Endothelial cell of umbilical vein (primary cell): ENCODE measurements around the gene DAB2.

Experiments
- EZH2 ChIP-seq: IDR thresholded peaks from 2 replicates; pipeline ENCODE4 v1.6.1; 2012; ENCODE audit warnings: borderline replicate concordance, low read depth, mild to moderate bottlenecking, moderate library complexity, low read length, inconsistent platforms; ENCODE audit not compliant: severe bottlenecking
- MYC ChIP-seq: IDR thresholded peaks from one replicate; pipeline ENCODE4 v1.6.1; 2011; ENCODE audit warnings: mild to moderate bottlenecking, low read depth, low read length
- POLR2A ChIP-seq: IDR thresholded peaks from 2 replicates; pipeline ENCODE4 v1.6.1; 2012; ENCODE audit warnings: low read depth, mild to moderate bottlenecking, control low read depth, low read length
- POLR2AphosphoS5 ChIP-seq: IDR thresholded peaks from 2 replicates; pipeline ENCODE4 v1.6.1; 2012; ENCODE audit warnings: low read depth, mild to moderate bottlenecking, control low read depth, low read length, moderate library complexity; ENCODE audit not compliant: insufficient read depth
- TF ChIP-seq, protein P1 (sequence below), 2 donors: IDR thresholded peaks; 1 replicate in 1 of 2; 2 replicates in 1 of 2; pipeline ENCODE4 v1.5.1; 2011; ENCODE audit warnings: low read length in 2 of 2, mild to moderate bottlenecking in 2 of 2, moderate library complexity in 2 of 2, control low read depth in 1 of 2, inconsistent platforms in 1 of 2, low read depth in 1 of 2; ENCODE audit not compliant: insufficient read depth in 1 of 2; ENCODE audit errors: extremely low read depth in 1 of 2
- TF ChIP-seq, protein P2 (sequence below): IDR thresholded peaks from 2 replicates; pipeline ENCODE4 v1.6.1; 2011; ENCODE audit not compliant: insufficient read depth, insufficient read length

DNA sequence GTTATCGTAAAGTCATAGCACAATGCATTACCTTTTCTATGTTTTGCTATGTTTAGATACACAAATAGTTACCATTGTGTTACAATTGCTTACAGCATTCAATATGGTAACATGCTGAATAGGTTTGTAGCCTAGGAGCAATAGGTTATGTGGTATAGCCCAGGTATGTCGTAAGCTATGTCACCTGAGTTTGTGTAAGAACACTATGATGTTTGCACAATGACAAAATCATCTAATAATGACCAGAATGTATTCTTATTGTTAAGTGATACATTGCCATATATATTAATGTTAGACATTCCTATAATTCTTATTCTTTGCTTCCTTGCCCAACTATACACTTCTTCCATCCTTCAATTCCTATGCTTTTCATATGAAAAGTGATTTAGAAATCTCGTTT, 18.2 kb upstream of the DAB2 start:
- TF ChIP-seq, protein P1, sequence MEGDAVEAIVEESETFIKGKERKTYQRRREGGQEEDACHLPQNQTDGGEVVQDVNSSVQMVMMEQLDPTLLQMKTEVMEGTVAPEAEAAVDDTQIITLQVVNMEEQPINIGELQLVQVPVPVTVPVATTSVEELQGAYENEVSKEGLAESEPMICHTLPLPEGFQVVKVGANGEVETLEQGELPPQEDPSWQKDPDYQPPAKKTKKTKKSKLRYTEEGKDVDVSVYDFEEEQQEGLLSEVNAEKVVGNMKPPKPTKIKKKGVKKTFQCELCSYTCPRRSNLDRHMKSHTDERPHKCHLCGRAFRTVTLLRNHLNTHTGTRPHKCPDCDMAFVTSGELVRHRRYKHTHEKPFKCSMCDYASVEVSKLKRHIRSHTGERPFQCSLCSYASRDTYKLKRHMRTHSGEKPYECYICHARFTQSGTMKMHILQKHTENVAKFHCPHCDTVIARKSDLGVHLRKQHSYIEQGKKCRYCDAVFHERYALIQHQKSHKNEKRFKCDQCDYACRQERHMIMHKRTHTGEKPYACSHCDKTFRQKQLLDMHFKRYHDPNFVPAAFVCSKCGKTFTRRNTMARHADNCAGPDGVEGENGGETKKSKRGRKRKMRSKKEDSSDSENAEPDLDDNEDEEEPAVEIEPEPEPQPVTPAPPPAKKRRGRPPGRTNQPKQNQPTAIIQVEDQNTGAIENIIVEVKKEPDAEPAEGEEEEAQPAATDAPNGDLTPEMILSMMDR (IDR thresholded peaks at IDR 0.05; ENCODE audit: extremely low read depth in 1 of 2, insufficient read depth in 1 of 2, low read depth in 1 of 2, low read length in 2 of 2), result no peak
- TF ChIP-seq, protein P2, sequence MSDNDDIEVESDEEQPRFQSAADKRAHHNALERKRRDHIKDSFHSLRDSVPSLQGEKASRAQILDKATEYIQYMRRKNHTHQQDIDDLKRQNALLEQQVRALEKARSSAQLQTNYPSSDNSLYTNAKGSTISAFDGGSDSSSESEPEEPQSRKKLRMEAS, result no peak
- no peak for TF ChIP-seq POLR2AphosphoS5
- no peak for TF ChIP-seq EZH2
- no peak for TF ChIP-seq POLR2A
- TF ChIP-seq MYC, result no peak
